Tibial nerve (tissue), 4 donors: ENCODE data around the gene SPART.

Experiments
- CTCF ChIP-seq, 5 experiments: fragments of 200-600 bp in 3 of 5; fragments of 450-650 bp in 2 of 5; sonication (generic) in 3 of 5; IDR thresholded peaks; one replicate each; pipeline ENCODE4 v1.5.1; 2016 to 2019; ENCODE audit warnings: antibody characterized with exemption in 5 of 5, mild to moderate bottlenecking in 3 of 5, moderate library complexity in 2 of 5
- EP300 ChIP-seq, 2 donors: sonication (generic); formaldehyde crosslinking; IDR thresholded peaks; one replicate each; pipeline ENCODE4 v1.6.1; 2017; ENCODE audit warnings: antibody characterized with exemption in 2 of 2, mild to moderate bottlenecking in 1 of 2
- POLR2A ChIP-seq, 2 donors: fragments of 450-650 bp; IDR thresholded peaks; one replicate each; pipeline ENCODE4 v1.6.1; 2017; ENCODE audit warnings: antibody characterized with exemption in 2 of 2, mild to moderate bottlenecking in 2 of 2, moderate library complexity in 2 of 2

GRCh38 chr13:36339600-36340155, 6.5 kb downstream of the SPART start:
- no peak for TF ChIP-seq POLR2A (IDR thresholded peaks at IDR 0.05)
- no peak for TF ChIP-seq CTCF (IDR thresholded peaks at IDR 0.05)
- TF ChIP-seq EP300 (IDR thresholded peaks at IDR 0.05), result no peak
